Mononuclear cell (primary cell): ENCODE measurements around the gene CPA5. TPM values are rescaled to one million over a fixed set of nuclear protein-coding genes. Genes with fewer than 3 reads are reported as not detected.
"Not testable (repeated sequence)": the region's sequence is repeated elsewhere in the genome, so short reads cannot be mapped to it uniquely, and the experiment has no call there.

Experiments used
- H3K27me3 ChIP-seq: 2 replicates; pipeline ENCODE4 v1.6.0; 2011; ENCODE audit warnings: low read length, control low read depth; ENCODE audit not compliant: insufficient read depth
- H3K4me1 ChIP-seq: 2 replicates; pipeline ENCODE4 v1.5.1; 2011; ENCODE audit warnings: mild to moderate bottlenecking, low read length, control low read depth; ENCODE audit not compliant: insufficient read depth
- H3K4me3 ChIP-seq: 2 replicates; pipeline ENCODE4 v1.5.1; 2011; ENCODE audit warnings: mild to moderate bottlenecking, low read length, moderate library complexity
- H3K9me3 ChIP-seq: 2 replicates; pipeline ENCODE4 v1.5.1; 2011; ENCODE audit warnings: low read depth, mild to moderate bottlenecking, control low read depth, low read length
- total RNA-seq: library from RNA; depleted of rRNA; stranded (reverse); fragments of >200 nt; gene quantifications from one replicate; pipeline ENCODE4 v1.2.3, GENCODE V29; 2012

Gene CPA5
- total RNA-seq, 1 donor = not detected

GRCh38 chr7:130374507-130374906 is 29.9 kb downstream of the CPA5 start:
- Histone ChIP-seq H3K4me1 (peaks cover 6% of the 10 kb centered on the region), H3K27me3 (no peaks in the 10 kb centered on the region), H3K4me3 (no peak overlapping the region), H3K9me3 (no peaks in the 10 kb centered on the region)

GRCh38 chr7:130376461-130376860 is 31.8 kb downstream of the CPA5 start:
- not testable (repeated sequence) for H3K4me3 ChIP-seq, H3K4me1 ChIP-seq

GRCh38 chr7:130377178-130377577 is 32.6 kb downstream of the CPA5 start:
- Histone ChIP-seq H3K27me3 (no peaks in the 10 kb centered on the region), H3K9me3 (no peaks in the 10 kb centered on the region), H3K4me1 (no peaks in the 10 kb centered on the region), H3K4me3 (no peak overlapping the region)

More at GRCh38 chr7:130376461-130376860, 31.8 kb downstream of the CPA5 start:
- H3K27me3 ChIP-seq, H3K9me3 ChIP-seq: not testable (repeated sequence)

GRCh38 chr7:130379019-130379418 is 34.4 kb downstream of the CPA5 start:
- H3K4me1 ChIP-seq = peaks cover 2% of the 10 kb centered on the region
- H3K9me3 ChIP-seq = no peaks in the 10 kb centered on the region
- H3K4me3 ChIP-seq = no peak overlapping the region
- no peaks in the 10 kb centered on the region for H3K27me3 ChIP-seq

GRCh38 chr7:130379532-130379920 is 34.9 kb downstream of the CPA5 start:
- H3K4me1 ChIP-seq = peaks cover 7% of the 10 kb centered on the region
- no peak overlapping the region for H3K4me3 ChIP-seq
- no peaks in the 10 kb centered on the region for H3K9me3 ChIP-seq
- H3K27me3 ChIP-seq = no peaks in the 10 kb centered on the region

GRCh38 chr7:130379921-130380860 is 35.6 kb downstream of the CPA5 start, which contains the start of gene CPA1:
CPA1 (plus strand) TSS chr7:130380494; CDS start chr7:130380521, 27 bp downstream.
- Histone ChIP-seq H3K27me3 (no peaks in the 10 kb centered on the region), H3K9me3 (no peaks in the 10 kb centered on the region), H3K4me1 (peaks cover 8% of the 10 kb centered on the region), H3K4me3 (no peak within 1 kb of the TSS)

- peaks cover 8% of the 10 kb centered on the region for H3K4me1 ChIP-seq
- no peaks in the 10 kb centered on the region for H3K27me3 ChIP-seq
- no peaks in the 10 kb centered on the region for H3K9me3 ChIP-seq
- no peak overlapping the region for H3K4me3 ChIP-seq
Observed at GRCh38 chr7:130380861-130381455, 36.3 kb downstream of the CPA5 start.

- Histone ChIP-seq H3K9me3 (no peaks in the 10 kb centered on the region), H3K4me3 (no peak overlapping the region), H3K27me3 (no peaks in the 10 kb centered on the region), H3K4me1 (peaks cover 8% of the 10 kb centered on the region)
Observed at GRCh38 chr7:130381468-130382312, 37.1 kb downstream of the CPA5 start.

GRCh38 chr7:130383187-130383980 is 38.8 kb downstream of the CPA5 start:
- Histone ChIP-seq H3K9me3 (no peaks in the 10 kb centered on the region), H3K4me3 (no peak overlapping the region), H3K27me3 (no peaks in the 10 kb centered on the region), H3K4me1 (peaks cover 8% of the 10 kb centered on the region)

- no peak overlapping the region for H3K4me3 ChIP-seq
- H3K4me1 ChIP-seq = peaks cover 8% of the 10 kb centered on the region
- no peaks in the 10 kb centered on the region for H3K9me3 ChIP-seq
- H3K27me3 ChIP-seq = no peaks in the 10 kb centered on the region
Observed at GRCh38 chr7:130384371-130384801, 39.8 kb downstream of the CPA5 start.

GRCh38 chr7:130384841-130385599 is 40.4 kb downstream of the CPA5 start:
- Histone ChIP-seq H3K9me3 (no peaks in the 10 kb centered on the region), H3K27me3 (no peaks in the 10 kb centered on the region), H3K4me3 (no peak overlapping the region), H3K4me1 (peaks cover 8% of the 10 kb centered on the region)

GRCh38 chr7:130385600-130386066 is 41.0 kb downstream of the CPA5 start:
- Histone ChIP-seq H3K4me1 (peaks cover 8% of the 10 kb centered on the region), H3K9me3 (no peaks in the 10 kb centered on the region), H3K27me3 (no peaks in the 10 kb centered on the region), H3K4me3 (no peak overlapping the region)

- H3K4me1 ChIP-seq = peaks cover 8% of the 10 kb centered on the region
- H3K9me3 ChIP-seq = no peaks in the 10 kb centered on the region
- H3K4me3 ChIP-seq = no peak overlapping the region
- no peaks in the 10 kb centered on the region for H3K27me3 ChIP-seq
Observed at GRCh38 chr7:130386876-130387275, 42.3 kb downstream of the CPA5 start.

GRCh38 chr7:130387306-130387627 is 42.7 kb downstream of the CPA5 start:
- H3K9me3 ChIP-seq = no peaks in the 10 kb centered on the region
- no peaks in the 10 kb centered on the region for H3K27me3 ChIP-seq
- no peak overlapping the region for H3K4me3 ChIP-seq
- peaks cover 8% of the 10 kb centered on the region for H3K4me1 ChIP-seq
